Measurements from ENCODE around the gene CD276.
A peak's percentile ranks its signal among the peaks of the same experiment; 100 is the strongest.
"Not testable (repeated sequence)": the region's sequence is repeated elsewhere in the genome, so short reads cannot be mapped to it uniquely, and the experiment has no call there.

The CD276 gene

GRCh38 chr15:73683777-73684580, at the start of gene CD276:
CD276 (plus strand) TSS chr15:73684383; CDS start chr15:73699640, 15,257 bp downstream.
- DNase-seq (ENCODE audit: low spot score): peak; percentile 61

- DNase-seq (ENCODE audit: low spot score): no peak
These were observed 46.7 kb upstream of the CD276 start for GRCh38 chr15:73637527-73637926.

GRCh38 chr15:73639464-73639863, 44.7 kb upstream of the CD276 start:
- not testable (repeated sequence) for DNase-seq (ENCODE audit: low spot score)

GRCh38 chr15:73647259-73648013, 36.7 kb upstream of the CD276 start:
- DNase-seq (ENCODE audit: low spot score): no peak

- DNase-seq (ENCODE audit: low spot score): no peak
These were observed 36.2 kb upstream of the CD276 start for GRCh38 chr15:73648014-73648295.

GRCh38 chr15:73650416-73651126, 33.6 kb upstream of the CD276 start:
- no peak for DNase-seq (ENCODE audit: low spot score)

DNA sequence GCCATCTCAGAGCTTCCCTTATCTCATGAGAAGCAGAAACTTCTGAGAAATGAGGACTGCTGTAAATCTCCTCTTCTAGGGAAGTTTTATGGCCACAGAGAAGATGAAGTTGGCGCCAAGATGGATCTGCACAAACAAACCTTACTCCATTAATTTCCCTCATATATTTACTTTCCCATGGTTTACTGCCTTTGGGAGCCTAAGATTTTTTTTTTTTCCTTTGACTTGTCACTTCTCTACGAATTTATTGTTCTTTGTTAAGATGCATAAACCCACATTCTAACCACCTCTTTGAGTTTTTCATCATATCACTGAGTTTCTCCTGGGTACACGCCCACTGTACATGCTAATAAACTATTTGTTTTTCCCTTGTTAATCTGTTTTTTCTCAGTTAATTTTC, 29.5 kb upstream of the CD276 start:
- no peak for DNase-seq (ENCODE audit: low spot score)

DNA sequence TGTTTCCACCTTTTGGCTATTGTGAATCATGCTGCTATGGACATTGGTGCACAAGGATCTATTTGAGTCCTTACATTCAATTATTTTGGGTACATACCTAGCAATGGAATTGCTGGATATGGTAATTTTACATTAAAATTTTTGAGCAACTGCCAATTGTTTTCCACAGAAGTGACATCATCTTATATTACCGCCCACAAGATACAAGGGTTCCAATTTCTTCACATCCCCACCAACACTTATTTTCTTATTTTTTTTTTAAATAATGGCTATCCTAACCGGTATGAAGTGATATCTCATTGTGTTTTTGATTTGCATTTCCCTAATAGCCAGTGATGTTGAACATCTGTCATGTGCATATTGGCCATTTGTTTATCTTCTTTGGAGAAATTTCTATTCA, 28.5 kb upstream of the CD276 start:
- DNase-seq (ENCODE audit: low spot score): no peak

DNA sequence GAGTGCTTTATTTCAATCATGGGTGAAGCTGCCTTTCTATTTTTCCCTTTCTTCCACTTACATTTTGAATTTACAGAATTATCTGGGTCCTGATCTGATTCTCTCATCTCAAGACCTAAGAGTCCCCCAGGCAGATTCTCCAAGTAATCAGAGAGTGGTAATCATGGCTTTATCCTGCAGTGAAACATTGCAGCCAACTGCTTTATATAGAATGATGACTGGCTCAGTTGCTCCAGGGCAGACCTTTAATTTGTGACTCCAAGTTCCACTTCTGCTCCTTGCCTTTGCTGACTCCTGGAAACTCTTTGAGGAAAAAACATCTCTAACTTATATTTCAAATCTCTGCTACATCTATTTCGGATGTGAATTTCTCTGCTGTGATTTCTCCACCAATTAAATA, 25.5 kb upstream of the CD276 start:
- DNase-seq (ENCODE audit: low spot score): no peak

DNA sequence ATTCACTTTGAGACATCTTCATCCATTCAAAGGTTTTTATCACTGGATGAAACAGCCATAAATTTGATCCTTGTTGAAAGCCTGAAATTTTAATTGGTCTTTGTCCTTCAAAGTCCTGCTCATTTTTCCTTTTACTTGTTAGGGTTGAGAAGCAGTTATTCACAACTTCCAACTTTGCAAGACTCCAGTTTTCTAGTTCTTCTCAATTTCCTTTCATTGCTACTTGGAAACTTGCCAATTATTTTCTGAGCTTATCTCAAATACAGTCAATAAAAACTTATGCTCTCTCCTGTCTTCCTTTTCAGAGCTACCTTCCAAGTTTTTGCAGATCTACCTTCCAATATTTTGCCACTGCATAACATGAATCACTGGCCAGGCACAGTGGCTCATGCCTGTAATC, 23.7 kb upstream of the CD276 start:
- no peak for DNase-seq (ENCODE audit: low spot score)

DNA sequence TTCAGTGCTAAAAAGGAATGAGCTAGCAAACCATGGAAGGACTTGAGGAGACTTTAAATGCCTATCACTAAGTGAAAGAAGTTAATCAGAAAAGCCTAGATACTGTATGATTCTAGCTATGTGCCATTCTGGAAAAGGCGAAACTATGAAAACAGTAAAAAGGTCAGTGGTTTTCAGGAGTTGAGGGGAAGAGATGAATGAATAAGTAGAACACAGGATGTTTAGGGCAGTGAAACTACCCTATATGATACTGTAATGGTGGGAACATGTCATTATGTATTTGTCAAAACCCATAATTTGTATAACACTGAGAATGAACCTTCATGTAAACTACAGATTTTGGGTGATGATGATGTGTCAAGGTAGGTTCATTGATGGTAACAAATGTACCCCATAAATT, 9.6 kb upstream of the CD276 start:
- DNase-seq (ENCODE audit: low spot score): no peak

GRCh38 chr15:73677146-73677607, 7.0 kb upstream of the CD276 start:
- no peak for DNase-seq (ENCODE audit: low spot score)

GRCh38 chr15:73677733-73678132, 6.5 kb upstream of the CD276 start:
- DNase-seq (ENCODE audit: low spot score): no peak

DNA sequence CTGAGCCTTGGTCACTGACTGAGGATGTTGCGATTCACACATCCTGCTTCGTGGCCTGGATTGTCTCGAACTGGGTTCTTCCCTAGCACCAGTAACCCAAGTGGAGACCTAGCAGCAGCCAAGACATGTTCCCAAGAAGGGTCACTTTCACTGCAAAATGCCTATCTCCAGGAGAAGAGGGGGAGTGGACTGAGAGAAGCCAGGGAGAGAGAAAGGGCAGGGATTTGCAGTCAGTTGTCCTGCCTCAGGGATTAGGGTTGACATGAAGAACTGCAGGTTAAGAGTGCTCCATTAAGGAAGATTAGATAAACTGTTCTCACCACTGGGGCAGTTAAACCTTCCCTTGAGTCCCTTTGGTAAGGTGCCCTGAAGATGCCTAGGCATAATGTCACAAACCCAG, 5.7 kb upstream of the CD276 start:
- no peak for DNase-seq (ENCODE audit: low spot score)

DNA sequence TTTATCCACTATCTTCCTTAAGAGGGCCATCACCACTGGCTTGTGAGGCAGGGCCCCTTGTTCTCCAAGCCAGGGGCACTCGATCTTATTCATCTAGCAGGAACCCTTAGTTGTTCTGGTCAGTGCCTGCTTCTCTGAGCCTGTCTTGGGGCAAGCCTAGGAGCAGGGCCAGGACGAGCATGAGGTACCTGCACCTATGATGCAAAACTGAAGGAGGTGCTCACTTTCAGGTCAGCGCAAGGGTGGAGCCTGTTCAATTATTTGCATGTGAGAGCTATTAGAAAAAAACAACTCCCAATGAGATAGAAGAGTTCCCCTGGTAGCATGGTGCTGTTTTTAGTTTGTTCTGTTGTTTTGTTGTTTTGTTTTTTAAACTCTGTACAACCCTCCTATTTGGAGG, 5.0 kb upstream of the CD276 start:
- no peak for DNase-seq (ENCODE audit: low spot score)

- DNase-seq (ENCODE audit: low spot score): no peak
These were observed 4.2 kb upstream of the CD276 start for GRCh38 chr15:73679964-73680363.

DNA sequence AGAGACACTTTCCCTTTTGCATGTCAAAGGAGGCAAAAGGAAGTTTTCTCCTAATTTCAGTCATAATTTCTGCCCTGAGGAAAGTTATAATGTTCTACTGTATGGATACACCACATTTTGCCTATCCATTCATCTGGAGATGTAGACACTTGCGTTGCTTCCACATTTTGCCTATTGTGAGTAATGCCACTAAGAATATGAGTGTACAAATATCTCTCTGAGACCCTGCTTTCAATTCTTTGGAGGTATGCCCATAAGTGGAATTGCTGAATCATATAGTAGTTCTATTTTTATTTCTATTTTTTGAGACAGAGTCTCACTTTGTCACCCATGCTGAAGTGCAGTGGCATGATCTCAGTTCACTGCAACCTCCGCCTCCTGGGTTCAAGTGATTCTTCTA, 3.6 kb upstream of the CD276 start:
- no peak for DNase-seq (ENCODE audit: low spot score)

GRCh38 chr15:73681063-73681462, 3.1 kb upstream of the CD276 start:
- DNase-seq (ENCODE audit: low spot score): no peak

DNA sequence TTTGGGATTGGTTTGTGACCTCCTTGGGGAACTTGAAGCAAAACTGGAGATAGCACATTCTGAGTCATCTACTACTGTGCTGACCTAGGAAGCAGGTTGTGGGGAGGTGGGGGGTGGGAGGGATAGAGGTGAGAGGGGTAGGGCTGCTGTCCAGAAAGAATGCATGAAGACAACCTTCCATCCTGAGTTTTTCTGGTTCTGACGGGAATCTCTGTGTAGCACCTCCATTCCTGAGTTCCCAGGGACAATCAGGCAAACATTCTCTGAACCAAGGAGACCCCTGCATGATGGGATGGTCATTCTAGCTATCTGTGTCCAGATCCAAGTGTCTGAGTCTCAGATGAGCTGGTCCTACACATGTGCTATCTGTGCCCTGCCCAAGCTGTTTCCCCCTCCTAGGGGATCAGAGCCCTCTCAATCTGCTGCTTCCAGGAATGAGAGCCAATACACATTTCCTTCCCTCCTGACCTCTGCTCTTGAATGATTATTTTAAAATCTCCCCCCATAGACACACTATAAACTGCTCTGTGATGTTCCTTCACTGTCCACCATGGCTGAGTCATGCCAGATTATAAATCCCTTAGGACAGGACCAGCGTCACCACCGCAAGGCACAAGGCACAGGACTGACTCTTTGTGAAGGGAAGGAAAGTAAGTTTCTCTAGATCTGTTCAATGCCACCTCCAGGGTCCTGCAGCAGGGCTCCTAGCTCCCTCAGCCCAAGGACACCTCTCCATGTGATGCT, 2.2 kb upstream of the CD276 start:
- no peak for DNase-seq (ENCODE audit: low spot score)

GRCh38 chr15:73682600-73683090, 1.5 kb upstream of the CD276 start:
- no peak for DNase-seq (ENCODE audit: low spot score)

DNA sequence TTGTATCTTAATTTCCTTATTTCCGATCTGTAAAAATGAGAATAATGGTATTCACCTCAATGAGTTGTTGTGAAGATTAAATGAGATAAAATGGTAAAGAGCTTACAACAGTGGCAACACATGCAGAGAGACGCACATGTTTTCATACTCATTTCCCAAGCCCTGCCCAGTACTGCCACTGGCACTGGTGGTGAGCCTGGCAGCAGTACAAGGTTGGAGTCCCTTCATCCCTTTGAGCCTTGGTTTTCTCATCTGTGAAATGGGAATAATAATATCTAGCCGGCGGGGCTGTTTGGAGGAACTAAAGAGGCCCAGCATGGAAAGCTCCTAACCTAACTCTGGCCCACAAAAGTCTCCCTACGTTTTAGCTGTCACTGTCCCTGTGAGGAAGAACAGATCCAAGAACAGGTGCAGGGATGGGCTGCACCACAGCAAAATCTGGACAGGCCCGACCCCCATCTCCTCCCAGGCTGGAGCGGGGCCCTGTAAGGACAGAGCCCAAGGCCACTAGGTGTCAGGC, 866 bp upstream of the CD276 start:
- no peak for DNase-seq (ENCODE audit: low spot score)

All from putamen (tissue), 1 donor.